ENCODE results near the gene MDGA2.

- TF ChIP-seq POLR2AphosphoS5 (IDR thresholded peaks at IDR 0.05; ENCODE audit: borderline replicate concordance, low read depth, low read length), result no peak
- TF ChIP-seq EZH2 (IDR thresholded peaks at IDR 0.05), result no peak
Observed at GRCh38 chr14:47705683-47706082, 30.3 kb upstream of the MDGA2 start.
